ENCODE results near the gene WWC1.

Gene WWC1

DNA sequence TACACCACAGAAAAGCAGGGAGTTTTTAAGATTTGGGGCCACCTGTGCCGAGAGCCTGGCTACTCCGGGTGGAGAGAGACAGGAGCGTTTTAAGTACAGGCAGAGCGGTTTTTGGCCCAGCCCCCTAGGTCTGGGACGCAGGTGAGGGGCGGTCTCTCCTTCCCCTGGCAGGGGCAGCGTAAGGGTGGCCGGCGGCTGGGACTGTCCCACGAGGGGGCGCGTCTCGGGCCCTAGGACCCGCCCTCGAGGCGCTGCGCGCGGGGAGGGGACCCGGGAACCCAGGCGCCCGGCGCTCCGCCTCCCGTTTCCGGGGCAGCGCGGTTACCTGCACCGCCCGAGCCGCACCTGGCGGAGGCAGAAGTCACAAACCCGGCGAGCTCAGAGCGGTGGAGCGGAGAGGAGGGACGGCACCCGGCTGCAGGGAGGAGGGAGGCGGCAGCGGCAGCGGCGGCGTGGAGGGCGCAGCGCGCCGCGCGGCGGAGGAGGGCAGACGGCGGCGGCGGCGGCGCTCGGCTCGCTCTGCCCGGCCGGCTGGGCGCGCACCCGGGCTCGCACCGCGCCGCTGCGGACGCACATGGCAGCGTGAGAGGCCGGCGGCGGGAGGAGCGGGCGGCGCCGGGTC is at the start of gene WWC1:
Gene WWC1, plus strand, starts transcription at position 304 of the 622 bp plus-strand sequence. CDS start 508 bp downstream, outside the sequence.
- DNase-seq, result no peak

DNA sequence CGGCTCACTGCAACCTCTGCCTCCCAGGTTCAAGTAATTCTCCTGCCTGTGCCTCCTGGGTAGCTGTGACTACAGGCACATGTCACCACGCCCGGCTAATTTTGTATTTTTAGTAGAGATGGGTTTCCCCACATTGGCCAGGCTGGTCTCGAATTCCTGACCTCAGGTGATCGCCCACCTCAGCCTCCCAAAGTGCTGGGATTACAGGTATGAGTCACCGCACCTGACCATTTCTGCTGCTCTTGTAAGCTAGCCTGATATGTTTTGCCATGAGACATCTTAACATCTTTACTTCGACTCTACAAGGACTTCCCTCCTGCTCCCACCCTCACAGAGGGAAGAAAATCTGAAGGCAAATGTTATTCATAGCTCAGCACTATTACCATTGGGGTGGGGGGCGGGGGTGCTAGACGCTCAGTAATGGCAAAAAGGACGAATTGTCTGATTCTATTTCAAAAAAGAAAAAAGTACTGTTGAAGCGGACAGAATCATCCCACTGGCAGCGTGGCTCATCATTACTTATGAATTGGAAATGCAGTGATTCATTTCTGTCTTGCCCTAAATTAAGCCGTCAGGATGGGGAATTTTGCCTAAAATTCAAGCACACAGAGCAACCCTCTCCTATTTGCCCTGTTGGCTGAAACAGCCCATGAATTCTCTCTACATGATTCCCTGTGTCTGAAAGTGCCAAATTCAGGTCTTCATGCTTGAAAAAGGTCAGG is 46.4 kb upstream of the WWC1 start:
- no peak for DNase-seq

GRCh38 chr5:168249923-168250322 is 41.5 kb upstream of the WWC1 start:
- no peak for DNase-seq

GRCh38 chr5:168251259-168251658 is 40.2 kb upstream of the WWC1 start:
- no peak for DNase-seq

GRCh38 chr5:168254013-168254693 is 37.3 kb upstream of the WWC1 start:
- DNase-seq, result no peak

DNA sequence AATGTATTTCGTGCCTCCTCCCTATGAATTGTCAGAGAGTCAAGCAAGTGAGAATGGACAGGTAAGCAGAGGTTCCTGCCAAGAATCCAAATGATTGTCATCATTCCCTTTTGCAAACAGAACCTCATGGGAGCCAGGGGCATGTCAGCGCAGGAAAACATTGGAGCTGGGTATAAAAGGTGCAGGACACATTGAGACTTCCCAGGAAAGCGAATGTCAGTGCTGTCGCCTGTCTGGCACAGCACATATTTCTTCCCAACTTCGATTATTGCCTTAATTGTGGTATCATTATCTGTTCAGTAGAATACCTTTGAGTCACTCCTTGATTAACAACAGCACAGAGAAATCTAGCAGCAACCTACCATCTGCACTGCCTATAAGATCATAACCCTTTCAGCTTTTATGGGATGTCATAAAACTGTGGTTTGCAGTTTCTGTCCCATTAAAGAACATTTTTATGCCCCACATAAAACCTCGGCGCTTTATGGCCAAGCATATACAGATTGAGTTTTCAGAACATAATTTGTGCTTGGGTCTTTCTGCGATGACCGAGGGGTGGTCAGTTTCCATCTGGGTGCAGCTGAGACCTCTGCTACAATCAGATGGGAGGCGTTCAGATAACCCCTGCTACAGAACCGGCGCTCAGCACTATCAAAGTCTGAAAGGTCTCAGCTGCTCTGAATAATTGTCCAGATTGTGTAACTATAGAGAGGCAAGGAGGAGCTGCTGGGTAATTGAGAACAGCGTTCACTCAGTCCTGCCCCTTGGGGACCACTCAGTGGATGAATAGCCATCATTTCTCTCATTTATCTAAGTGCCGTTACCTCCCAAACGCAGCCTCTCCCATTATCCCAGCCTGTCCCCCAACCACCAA is 30.9 kb upstream of the WWC1 start:
- no peak for DNase-seq

- no peak for DNase-seq
These were observed 30.2 kb upstream of the WWC1 start for GRCh38 chr5:168261227-168261571.

DNA sequence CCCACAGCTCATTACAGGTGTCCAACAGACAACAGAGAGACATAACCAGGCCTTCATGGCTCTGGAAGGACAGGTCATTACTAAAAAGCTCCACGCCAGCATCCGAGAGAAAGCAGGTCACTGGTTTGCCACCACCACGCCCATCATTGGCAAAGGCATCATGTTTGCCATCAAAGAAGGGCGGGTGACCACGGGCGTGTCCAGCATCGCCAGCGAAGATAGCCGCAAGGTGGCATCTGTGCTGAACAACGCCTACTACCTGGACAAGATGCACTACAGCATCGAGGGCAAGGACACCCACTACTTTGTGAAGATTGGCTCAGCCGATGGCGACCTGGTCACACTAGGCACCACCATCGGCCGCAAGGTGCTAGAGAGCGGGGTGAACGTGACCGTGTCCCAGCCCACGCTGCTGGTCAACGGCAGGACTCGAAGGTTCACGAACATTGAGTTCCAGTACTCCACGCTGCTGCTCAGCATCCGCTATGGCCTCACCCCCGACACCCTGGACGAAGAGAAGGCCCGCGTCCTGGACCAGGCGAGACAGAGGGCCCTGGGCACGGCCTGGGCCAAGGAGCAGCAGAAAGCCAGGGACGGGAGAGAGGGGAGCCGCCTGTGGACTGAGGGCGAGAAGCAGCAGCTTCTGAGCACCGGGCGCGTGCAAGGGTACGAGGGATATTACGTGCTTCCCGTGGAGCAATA is 29.3 kb upstream of the WWC1 start:
- DNase-seq, result no peak

GRCh38 chr5:168263121-168263520 is 28.3 kb upstream of the WWC1 start:
- no peak for DNase-seq

- no peak for DNase-seq
These were observed 25.4 kb upstream of the WWC1 start for GRCh38 chr5:168266016-168266415.

DNA sequence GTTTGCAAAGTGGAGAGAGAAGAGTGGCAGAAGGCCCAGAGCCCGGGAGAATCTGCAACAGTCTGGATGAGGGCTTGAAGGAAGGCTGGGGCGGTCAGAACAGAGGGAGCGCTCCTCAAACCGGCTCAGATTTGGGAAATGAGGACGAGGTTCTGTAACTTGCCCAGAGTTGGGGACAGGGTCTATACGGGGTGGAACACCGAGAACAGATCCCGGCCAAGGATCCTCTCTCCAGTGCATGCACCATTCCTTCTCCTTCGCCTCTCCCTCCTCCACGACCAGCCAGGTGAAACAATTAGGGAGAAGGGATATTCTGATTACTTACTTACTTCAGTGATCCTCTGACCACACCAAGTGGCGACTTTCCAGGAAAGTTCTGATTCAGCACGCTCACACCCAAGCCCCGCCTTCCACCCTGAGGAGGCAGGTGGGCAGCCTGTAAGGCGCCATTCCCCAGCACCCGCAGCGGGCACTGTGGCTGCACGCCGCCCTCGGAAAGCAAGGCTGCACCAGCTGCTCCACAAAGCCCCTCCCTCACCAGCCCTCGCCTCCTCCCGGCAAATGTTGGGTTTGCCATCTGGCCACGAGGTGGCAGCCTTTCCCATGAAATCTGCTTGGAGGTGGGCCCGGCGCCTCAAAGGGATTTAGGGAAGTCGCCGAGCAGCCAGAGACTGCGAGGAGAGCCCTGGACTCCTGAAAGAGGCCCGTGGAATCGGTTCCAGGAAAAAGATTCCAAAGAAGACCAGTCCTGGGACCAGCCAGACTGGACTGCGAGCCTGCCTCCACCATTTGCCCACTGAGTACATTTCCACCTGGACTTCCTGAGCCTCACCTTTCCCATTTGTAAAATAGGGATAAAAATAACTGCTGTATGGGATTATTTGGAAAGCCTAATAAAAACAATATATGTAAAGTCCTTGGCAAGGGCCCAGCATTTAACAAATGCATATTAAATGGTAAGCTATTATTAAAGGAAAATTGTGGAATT is 22.2 kb upstream of the WWC1 start:
- DNase-seq, result peak; percentile 26 to 36

DNA sequence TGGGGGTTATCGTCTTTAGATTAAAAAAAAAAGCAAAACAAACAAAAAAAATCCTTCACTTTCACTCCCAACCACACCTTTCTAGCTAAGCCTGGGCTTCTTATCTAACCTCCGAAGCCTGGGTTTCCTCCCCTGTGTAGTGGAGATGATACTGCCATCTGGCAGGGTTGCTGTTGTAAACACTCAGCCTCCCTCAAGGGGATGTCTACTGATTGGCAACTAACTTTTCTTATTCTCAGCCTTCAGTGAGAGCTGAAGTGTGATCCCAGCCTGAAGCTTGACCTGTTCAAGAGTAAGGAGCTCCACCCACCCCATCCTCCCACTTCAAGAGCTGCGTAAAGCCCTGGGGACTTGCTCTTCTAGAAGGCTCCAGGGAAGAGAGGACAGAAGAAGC is 21.5 kb upstream of the WWC1 start:
- no peak for DNase-seq

DNA sequence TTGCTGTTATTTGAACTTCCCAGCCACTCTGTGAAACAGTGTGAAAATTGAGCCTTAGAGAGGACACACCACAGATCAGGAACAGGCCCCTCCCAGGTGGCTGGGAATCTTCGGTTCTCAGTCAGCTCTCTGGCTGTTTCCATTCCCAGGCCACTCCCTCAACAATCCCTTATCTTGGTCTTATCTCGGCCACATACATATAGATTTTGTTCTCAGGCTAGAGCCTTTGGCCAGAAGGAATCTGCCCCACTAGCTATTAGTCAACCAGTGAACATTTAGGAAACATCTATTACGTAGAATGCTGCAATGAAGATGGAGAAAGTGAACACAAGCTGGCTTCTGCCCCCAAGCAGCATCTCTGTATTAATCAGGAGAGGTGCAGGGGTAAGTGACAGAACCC is 21.0 kb upstream of the WWC1 start:
- DNase-seq, result no peak

GRCh38 chr5:168273056-168273980 is 18.1 kb upstream of the WWC1 start:
- DNase-seq, result no peak

DNA sequence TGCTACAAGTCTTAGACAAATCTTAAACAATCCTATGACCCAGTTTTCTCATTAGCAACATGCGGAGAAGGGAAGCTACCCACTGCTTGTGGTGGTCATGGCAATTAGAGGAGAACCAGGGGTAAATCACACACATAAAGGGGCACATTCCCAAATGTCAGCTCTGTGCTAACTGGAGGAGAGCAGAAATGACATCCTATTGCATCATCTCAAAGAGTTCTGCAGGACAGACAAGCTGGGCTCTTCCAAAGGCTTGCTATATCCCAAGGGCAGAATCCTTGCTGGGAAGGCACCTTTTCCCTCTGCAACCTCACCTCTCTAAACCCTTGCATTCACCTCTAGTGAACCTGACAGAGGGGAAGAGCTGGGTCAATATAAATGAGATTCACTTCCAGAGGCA is 17.0 kb upstream of the WWC1 start:
- DNase-seq, result no peak

DNA sequence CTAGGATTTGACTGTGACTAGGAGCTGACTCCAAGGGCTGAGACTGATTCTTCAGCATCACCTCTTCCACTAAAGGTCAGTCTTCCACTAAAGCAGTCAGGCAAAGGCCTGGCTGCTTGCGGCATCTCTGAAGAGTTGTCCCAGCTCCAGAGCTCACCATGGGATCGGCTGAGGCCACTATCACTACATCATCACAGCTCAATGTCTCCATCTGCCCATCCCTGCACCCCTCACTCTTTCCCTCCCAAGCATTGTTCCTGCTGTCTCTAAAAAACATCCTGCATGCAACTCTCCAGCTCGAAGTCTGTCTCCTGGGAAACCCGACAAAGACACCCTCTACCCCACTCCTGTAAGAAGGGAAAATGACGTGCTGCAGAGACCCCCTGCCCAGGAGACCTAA is 15.5 kb upstream of the WWC1 start:
- no peak for DNase-seq

DNA sequence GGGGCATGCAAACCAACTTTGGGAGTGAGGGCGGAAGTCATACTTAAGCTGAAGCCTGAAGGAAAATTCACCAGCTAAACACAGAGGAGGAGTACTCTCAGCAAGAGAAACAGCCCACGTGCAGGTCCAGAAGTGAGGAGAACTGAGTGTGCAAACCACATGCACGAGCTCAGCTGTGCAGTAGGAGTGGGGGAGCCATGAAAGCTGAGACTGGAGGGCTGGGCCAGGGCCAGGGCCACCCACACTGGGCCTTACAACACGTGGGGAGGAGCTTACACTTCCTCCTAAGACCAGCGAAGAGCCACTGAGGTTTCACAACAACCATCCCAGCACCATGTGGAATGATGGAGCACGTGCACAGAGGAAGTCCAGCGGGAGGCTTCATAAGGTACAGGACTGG is 9.3 kb upstream of the WWC1 start:
- DNase-seq, result no peak

- DNase-seq, result no peak
These were observed 6.6 kb upstream of the WWC1 start for GRCh38 chr5:168284809-168285208.

- DNase-seq, result no peak
These were observed 5.7 kb upstream of the WWC1 start for GRCh38 chr5:168285696-168286095.

GRCh38 chr5:168286386-168286785 is 5.1 kb upstream of the WWC1 start:
- DNase-seq, result no peak
